ENCODE data around the gene THSD7B.
A peak's percentile ranks its signal among the peaks of the same experiment; 100 is the strongest.

GRCh38 chr2:137467246-137467862 is 702.0 kb downstream of the THSD7B start:
- TF ChIP-seq EZH2 (IDR thresholded peaks at IDR 0.05; ENCODE audit: low read depth, unreplicated experiment) (no peak), POLR2AphosphoS5 (IDR thresholded peaks at IDR 0.05; ENCODE audit: low read depth) (no peak), CTCF (conservative IDR thresholded peaks at IDR 0.05; ENCODE audit: low read depth in 2 of 2) (peak; percentile 66 to 80), STAT1 (IDR thresholded peaks at IDR 0.05; ENCODE audit: unreplicated experiment) (no peak), REST (IDR thresholded peaks at IDR 0.05; ENCODE audit: unreplicated experiment) (no peak)
